Measurements from ENCODE around the gene CPSF4L.

The CPSF4L gene

GRCh38 chr17:73304971-73305812 lies 43.5 kb upstream of the CPSF4L start (continued):
- peak; percentile 60 for TF ChIP-seq ZNF398 (tag by site-specific recombination; IDR thresholded peaks at IDR 0.05)
- peak; percentile 64 for TF ChIP-seq SP7 (tag by site-specific recombination; IDR thresholded peaks at IDR 0.05)
- peak; percentile 84 for TF ChIP-seq ZBTB20 (tag by site-specific recombination; IDR thresholded peaks at IDR 0.05)
- peak; percentile 98 for TF ChIP-seq ZIC2 (tag by site-specific recombination; IDR thresholded peaks at IDR 0.05)
- no peak for TF ChIP-seq MEIS1 (CRISPR knock-in tag; IDR thresholded peaks at IDR 0.05; ENCODE audit: borderline replicate concordance)
- TF ChIP-seq ZNF366 (tag by site-specific recombination; conservative IDR thresholded peaks at IDR 0.05): peak; percentile 10; the same call in 1 of the 2 replicates
- peak; percentile 52 for TF ChIP-seq KLF1 (tag by site-specific recombination; IDR thresholded peaks at IDR 0.05)
- peak; percentile 97 for TF ChIP-seq PATZ1 (tag by site-specific recombination; IDR thresholded peaks at IDR 0.05)
- TF ChIP-seq KLF16 (tag by site-specific recombination; IDR thresholded peaks at IDR 0.05): 0 out of 2 replicates have a peak, but pooled peaks have one; percentile 17
- TF ChIP-seq PRDM10 (tag by site-specific recombination; IDR thresholded peaks at IDR 0.05): peak; percentile 58
- TF ChIP-seq ZNF561 (tag by site-specific recombination; IDR thresholded peaks at IDR 0.05; ENCODE audit: borderline replicate concordance): peak; percentile 76; the same call in 1 of the 2 replicates
- TF ChIP-seq ZNF639 (tag by site-specific recombination; IDR thresholded peaks at IDR 0.05): no peak
- peak; percentile 76 for TF ChIP-seq WT1 (tag by site-specific recombination; IDR thresholded peaks at IDR 0.05)
- TF ChIP-seq KLF17 (tag by site-specific recombination; IDR thresholded peaks at IDR 0.05): peak; percentile 66
- peak; percentile 75; the same call in 1 of the 2 replicates for TF ChIP-seq IKZF3 (tag by site-specific recombination; IDR thresholded peaks at IDR 0.05)
- peak; percentile 93 for TF ChIP-seq ZNF692 (tag by site-specific recombination; IDR thresholded peaks at IDR 0.05)
- TF ChIP-seq ZNF488 (tag by site-specific recombination; IDR thresholded peaks at IDR 0.05): no peak
- TF ChIP-seq ZSCAN4 (tag by site-specific recombination; IDR thresholded peaks at IDR 0.05): peak; percentile 41
- TF ChIP-seq ZNF341 (tag by site-specific recombination; IDR thresholded peaks at IDR 0.05; ENCODE audit: low read depth): peak; percentile 72
- peak; percentile 74 for TF ChIP-seq ZSCAN30 (tag by site-specific recombination; IDR thresholded peaks at IDR 0.05)
- no peak for TF ChIP-seq MZF1 (tag by site-specific recombination; IDR thresholded peaks at IDR 0.05; ENCODE audit: borderline replicate concordance)
- peak; percentile 82 for TF ChIP-seq ZNF10 (tag by site-specific recombination; IDR thresholded peaks at IDR 0.05)
- TF ChIP-seq KLF8 (tag by site-specific recombination; IDR thresholded peaks at IDR 0.05): 0 out of 2 replicates have a peak, but pooled peaks have one; percentile 15
- TF ChIP-seq SP3 (tag by site-specific recombination; IDR thresholded peaks at IDR 0.05): peak; percentile 51; the same call in 1 of the 2 replicates
- TF ChIP-seq ZNF423 (tag by site-specific recombination; IDR thresholded peaks at IDR 0.05): peak; percentile 93
